DMS 273 treated with DMSO at 0.1 percent for 48 hours (cell line): Measurements from ENCODE around the gene TFCP2.
"Not testable (repeated sequence)": the region's sequence is repeated elsewhere in the genome, so short reads cannot be mapped to it uniquely, and the experiment has no call there.

Source experiments
- DNase-seq: peaks from one replicate; lab custom pipeline; 2025; lab: John Stamatoyannopoulos, UW

TFCP2 gene

DNA sequence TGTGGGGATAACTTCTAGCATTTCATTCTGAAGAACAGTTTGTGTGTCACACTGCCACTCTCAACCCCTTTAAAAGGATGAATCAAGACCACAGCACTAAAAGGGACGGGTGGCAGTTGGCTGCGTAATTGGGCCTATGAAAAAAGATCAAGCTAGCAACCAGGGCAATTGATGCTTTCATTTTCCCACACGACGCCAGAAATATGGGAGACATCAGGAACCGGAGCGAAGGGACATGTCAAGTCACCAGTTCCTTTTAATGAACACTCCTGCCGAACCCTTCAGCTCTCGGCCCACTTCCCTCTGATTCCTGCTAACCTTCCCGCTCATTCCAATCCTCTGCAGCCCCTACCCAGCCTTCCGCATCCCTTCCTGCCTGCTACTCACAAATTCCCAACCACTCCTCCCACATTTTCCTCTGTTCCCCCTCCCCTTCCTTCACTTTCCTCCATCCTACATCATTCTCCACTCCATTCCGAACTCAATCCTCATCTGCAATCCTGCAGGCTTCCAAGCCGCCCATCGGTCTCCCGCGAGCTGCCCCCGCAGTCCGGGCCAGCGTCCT, 90.3 kb downstream of the TFCP2 start:
- no peak for DNase-seq

DNA sequence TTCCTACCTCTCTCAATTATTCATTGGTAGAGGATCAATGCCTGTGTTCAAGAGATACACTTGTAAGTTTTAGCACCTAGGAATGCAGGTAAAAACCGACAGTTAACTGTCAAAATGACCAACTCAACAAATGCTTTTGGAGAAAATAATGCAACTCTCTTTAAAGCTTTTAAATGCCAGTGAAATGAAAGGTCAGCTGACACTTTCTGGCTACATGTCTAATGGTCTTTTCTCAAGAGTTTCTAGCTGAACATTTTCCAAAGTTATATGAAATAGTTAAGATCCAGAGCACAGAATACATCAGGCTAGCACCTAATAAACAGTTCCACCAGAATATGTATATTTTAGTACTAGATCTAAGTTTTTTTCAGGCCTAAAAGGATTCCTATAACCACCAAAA, 91.5 kb downstream of the TFCP2 start:
- DNase-seq, result no peak

DNA sequence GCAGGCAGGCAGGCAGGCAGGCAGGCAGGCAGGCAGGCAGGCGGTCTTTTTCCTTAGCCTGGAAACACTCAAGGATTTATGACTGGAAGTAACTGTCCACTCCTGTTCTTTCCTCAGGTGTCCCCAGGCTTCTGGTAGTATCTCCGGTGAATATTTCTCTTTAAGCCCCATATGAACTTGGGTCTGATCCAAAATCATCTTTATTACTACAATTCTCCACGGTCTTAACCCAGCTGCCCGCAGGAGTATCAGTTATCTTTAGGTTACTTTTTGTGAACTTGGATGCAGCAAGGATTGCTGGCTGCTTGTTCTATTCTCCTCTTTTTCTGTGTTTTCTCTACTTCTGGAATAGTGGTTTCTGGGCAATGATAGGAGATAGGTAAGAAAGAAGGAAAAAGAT, 92.8 kb downstream of the TFCP2 start:
- no peak for DNase-seq

DNA sequence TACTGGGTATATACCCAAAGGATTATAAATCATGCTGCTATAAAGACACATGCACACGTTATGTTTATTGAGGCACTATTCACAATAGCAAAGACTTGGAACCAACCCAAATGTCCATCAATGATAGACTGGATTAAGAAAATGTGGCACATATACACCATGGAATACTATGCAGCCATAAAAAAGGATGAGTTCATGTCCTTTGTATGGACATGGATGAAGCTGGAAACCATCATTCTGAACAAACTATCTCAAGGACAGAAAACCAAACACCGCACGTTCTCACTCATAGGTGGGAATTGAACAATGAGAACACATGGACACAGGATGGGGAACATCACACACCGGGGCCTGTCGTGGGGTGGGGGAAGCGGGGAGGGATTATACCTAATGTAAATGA, 94.1 kb downstream of the TFCP2 start:
- DNase-seq, result not testable (repeated sequence)

DNA sequence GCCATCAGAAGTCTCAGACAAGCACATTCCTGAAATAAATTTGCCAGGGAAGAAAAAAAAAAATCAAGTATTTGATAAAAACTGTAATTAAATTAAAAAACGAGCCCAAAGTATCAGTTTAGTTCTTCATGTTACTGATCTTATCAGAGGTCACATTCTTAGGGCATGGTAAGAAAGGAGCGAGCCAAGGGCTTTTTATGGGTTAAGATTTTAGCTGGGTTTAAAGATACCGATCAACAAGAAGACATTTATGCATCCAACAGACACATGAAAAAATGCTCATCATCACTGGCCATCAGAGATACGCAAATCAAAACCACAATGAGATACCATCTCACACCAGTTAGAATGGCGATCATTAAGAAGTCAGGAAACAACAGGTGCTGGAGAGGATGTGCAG, 94.6 kb downstream of the TFCP2 start:
- not testable (repeated sequence) for DNase-seq

DNA sequence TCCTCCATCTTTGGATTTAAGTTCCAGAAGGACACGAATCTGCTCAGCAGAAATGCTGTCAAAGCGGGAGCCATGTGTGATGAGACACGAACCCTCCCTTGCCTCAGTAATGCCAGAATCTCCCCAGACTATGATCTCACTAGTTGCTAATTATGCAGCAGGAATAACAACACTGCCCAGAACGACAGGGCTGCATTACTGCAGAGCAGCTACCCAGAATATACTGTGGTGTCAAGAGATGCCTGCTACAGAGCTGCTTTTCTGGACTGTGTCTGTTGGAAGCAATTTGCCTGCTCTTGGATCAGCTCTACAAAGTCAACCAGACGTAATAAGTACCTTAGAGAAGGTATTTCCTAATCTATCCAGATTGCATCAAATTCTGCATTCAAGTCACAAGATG, 95.0 kb downstream of the TFCP2 start:
- DNase-seq, result no peak

DNA sequence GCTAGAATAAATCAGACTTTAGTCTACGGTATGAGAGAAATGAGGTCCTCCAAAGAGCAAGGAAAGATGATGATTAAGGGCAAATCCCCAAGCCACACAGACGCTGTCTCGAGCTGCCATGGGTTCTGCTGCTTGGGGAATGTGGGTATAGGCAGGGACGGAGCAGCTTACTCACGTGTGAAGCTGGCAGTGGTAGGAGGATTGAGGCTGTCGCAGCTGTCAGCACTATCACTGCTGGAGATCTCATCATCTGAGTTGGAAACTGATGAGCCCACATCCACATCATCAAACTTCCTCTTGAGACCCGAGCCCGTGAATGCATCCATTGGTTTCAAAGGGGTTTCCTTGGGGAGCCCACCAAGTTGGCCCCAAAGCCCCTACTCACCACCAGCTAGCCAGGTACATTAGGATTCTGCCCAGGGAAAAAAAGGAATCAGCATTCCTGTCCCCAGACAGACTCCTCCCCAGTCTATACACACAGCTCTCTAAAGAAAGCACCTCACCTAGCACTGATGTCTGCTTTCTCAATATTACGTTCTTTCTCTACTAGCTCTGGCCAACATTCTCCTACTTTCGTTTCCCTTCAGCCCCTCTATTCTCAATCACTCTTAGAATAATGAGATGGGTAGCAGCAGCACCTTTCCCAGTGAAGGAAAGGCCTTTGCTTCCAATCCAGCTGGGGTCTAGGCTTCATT, 96.6 kb downstream of the TFCP2 start:
- DNase-seq, result no peak

DNA sequence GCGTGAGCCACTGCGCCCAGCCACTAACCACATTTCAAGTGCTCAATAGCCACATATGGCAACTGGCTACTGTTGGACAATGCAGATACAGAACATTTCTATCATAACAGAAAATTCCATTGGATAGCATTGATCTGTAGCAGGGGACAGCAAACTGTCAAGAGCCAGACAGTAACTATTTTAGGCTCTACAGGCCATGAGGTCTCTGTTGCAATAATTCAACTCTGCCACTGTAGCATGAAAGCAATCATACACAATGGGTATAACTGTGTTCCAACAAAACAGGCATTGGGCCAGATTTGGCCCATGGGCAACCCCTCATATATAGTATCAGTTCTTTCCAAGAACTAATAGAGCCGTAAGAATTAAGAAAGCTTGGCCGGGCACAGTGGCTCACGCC, 97.5 kb downstream of the TFCP2 start:
- DNase-seq, result no peak

DNA sequence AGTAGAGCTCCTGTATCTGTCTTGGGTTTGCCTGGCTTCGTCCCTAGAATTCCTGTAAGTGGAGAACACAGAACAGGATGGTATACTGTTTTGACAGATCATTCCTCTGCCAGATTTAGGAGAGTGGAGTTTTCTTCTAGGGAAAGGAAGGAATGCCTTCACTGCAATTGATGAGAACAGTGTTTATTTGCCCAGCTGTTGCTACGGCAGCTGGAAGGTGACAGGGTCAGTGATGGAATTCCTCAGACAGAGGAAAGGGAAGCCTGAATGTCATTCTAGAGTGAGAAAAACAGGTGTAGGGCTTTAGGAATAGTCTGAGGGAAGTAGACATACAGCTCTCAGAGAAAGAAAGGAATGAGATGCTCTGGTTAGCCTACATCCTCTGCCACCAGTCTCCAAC, 101.3 kb downstream of the TFCP2 start:
- DNase-seq, result no peak

DNA sequence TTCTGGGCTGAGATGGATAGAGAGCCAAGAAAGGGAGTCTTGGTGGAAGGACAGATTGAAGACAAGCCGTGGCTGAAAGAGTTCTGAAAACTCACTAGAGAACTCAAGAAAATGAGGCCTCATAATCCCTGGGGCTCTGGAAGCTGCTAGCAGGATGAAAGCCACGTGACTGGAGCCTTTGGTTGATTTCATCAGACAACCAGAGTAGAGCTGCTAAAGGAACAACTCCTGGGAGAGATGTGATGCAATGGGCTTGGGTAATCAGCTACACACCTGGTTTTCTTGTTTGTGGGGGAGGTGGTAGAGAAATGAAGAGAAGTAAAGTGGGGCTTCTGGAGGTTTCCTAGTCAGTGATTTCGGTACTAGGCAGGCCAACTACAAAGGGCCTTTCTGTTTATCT, 102.9 kb downstream of the TFCP2 start:
- no peak for DNase-seq

DNA sequence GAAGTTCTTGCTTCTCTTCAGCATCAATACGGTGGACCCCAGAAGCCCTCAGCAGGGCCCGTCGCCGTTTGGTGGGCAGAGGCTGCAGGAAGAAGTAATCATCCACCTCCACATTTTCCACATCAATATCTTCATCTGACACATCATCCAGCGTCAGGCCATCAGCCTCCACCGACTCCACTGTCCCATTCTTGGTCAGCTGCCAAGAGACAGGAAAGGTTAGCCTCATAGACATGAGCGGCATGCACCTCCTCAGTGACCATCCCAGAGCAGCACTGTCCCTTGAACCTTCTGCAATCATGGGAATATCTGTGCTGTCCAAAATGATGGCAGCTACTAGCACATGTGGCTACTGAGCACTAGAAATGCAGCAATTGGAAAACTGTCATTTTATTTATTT, 105.2 kb downstream of the TFCP2 start:
- no peak for DNase-seq

DNA sequence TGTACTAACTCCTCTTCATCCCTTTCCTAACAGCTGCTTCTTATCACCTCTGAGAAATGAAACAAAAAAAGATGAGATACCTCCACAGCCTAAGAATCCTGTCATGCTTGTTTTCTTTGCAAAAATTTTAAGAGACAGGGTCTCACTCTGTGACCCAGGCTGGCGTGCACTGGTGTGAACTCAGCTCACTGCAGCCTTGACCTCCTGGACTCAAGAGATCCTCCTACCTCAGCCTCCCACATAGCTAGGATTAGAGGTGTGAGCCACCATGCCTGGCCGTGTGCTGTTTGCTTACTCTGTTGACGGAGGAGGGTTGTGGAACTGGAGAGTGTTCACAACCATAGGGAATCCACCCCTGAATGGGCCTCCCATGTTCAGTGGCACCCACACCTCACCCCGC, 105.7 kb downstream of the TFCP2 start:
- DNase-seq, result no peak

DNA sequence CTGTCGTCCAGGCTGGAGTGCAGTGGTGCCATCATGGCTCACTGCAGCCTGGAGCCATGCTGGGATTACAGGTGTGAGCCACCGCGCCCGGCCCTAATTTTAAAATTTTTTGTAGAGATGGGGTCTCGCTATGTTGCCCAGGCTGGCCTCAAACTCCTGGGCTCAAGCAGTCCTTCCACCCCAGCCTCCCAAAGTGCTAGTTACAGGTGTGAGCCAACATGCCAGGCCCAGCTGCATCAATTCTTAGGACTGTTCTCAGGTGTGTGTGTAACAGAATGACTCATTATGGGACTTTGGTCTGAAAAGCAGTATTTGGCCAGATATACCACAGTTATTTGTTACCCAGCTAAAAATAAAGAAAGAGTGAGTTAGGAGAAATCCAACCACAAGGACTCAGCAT, 107.4 kb downstream of the TFCP2 start:
- DNase-seq, result no peak

DNA sequence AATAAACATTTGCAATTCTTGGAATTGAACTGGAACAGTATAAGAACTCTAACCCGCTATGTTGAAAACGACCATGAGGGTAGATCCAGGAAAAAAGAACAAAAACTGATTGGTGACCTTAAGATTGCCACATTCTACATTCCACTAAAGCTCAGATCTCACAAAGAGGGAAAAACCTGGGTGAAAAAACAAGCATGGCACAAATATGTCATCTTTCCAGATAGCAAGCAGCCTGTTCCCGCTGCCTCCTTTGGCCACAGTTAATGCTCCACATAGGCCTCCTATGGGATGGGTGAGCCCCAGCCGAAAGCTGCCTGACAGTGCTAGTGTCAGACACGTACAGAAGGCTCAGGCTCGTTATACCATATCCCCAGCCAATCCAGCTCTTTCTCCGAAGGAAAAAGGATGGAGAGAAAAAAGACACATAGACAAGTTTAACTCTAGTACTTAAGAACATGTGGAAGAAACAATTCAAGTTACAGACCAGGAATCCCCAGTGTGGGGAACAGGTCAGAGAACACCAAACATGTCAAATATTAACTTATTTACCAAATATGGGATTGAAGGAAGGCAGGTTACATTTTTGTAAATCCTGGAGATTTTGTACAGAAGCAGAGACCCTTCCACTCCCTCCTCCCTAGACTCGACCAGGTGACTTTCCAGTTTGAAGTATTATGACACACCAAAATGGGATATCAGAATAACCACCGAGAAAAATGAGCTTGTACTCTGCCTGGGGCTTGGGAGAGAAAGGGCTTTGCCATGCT, 110.1 kb downstream of the TFCP2 start:
- DNase-seq, result no peak

DNA sequence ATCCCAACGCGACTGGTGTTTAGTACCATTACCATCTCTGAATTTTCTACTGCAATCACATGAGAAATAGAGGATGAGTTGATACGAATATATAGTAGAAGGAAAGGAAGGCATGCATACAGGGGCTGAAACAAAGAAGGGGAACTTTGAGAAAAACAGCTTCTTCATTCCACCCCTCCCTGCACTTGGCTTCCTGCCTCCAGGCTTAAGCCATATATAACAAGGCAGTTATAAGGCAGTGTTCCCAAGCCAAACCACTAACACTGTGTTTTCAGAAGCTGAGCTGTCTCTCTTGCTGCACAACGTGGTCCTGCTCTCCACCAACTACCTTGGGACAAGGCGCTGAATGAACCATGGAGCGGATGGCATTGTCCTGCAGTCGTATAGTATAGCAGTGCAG, 113.8 kb downstream of the TFCP2 start:
- no peak for DNase-seq

DNA sequence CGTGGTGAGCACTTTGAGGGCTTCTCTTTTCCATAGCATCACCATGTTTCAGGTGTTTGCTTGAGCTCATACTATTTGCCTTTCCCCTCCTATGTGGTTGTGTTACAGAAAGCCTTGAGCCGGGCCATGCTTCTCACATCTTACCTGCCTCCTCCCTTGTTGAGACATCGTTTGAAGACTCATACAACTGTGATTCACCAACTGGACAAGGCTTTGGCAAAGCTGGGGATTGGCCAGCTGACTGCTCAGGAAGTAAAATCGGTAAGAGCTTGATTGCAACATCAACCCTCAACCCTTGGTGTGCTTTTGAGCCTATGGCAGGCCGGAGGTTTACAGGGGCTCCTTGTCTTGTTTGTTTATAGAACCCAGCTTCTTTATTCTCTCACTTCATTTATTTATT, 116.7 kb downstream of the TFCP2 start:
- DNase-seq, result no peak

DNA sequence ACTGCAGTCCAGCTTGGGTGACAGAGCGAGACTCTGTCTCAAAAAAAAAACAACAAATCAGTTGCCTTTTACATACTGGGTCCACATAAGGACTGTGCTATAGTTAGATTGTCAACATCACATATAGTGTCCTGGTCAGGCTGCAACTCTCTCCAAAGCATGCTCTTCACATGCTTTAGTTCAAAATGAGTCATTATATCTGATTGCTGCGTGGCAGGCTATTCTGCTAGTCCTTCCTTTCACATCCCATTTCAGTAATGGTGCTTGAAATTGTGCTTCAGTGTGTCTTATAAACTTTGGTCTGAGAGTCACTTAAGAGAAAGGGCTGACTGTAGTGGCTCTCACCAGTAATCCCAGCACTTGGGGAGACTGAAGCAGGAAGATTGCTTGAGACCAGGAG, 117.9 kb downstream of the TFCP2 start:
- no peak for DNase-seq

DNA sequence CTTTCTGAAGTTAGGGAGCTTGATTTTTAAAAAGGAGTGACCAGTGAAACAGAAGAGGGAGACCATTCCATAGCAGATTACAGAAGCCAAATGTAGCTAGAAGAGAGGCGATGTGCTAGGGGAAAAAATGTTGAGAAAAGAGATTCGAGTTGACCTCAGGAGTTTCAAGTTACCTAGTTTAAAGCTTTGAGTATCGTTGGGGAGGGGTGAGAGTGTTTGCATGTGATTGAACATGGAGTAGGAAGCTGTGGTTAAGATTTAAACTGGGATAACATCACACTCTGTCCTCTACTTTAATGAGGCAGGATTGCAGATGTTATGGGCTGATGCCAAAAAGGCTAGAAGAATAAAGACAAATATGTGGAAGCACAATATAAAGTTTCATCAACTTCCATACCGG, 121.1 kb downstream of the TFCP2 start:
- no peak for DNase-seq

DNA sequence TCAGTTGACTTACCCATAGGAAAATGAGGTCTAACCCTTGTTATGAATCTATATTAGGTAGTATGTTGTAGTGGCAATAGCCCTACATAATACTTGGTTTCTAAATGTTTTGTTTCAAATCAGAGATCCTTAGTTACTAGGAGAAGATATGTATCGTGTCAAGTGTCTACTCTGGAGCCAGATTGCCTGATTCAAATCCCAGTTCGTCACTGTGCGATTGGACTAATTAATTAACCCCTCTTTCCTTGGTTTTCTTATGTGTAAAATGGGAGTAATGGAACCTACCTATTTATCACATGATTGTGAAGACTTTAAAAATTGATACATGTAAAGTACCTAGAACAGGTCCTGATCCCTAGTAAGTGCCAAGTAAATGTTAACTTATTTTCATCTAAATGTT, 123.4 kb downstream of the TFCP2 start:
- no peak for DNase-seq

DNA sequence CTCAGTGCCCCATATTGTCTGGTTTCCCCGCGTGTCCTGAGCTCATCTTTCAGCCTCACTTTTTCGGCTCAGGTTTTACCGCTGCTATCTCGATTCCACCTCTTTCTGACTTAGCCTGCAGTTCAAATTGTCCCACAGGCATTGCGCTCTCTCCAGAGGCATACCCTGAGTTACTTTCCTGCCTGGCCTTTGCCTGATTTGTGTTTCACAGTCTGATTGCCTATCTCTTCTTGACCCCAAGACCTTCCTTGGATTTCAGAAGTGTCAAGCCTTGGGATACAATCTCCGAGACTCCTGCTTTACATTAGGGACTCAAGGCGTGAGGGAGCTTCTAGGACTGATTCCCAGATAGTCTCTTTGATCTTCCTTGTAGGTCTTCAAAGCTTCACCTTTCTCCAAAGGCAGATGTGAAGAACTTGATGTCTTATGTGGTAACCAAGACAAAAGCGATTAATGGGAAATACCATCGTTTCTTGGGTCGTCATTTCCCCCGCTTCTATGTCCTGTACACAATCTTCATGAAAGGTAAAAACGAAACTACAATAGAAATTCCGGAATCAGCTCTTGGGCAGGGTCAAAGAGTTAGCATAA, 124.2 kb downstream of the TFCP2 start:
- no peak for DNase-seq

DNA sequence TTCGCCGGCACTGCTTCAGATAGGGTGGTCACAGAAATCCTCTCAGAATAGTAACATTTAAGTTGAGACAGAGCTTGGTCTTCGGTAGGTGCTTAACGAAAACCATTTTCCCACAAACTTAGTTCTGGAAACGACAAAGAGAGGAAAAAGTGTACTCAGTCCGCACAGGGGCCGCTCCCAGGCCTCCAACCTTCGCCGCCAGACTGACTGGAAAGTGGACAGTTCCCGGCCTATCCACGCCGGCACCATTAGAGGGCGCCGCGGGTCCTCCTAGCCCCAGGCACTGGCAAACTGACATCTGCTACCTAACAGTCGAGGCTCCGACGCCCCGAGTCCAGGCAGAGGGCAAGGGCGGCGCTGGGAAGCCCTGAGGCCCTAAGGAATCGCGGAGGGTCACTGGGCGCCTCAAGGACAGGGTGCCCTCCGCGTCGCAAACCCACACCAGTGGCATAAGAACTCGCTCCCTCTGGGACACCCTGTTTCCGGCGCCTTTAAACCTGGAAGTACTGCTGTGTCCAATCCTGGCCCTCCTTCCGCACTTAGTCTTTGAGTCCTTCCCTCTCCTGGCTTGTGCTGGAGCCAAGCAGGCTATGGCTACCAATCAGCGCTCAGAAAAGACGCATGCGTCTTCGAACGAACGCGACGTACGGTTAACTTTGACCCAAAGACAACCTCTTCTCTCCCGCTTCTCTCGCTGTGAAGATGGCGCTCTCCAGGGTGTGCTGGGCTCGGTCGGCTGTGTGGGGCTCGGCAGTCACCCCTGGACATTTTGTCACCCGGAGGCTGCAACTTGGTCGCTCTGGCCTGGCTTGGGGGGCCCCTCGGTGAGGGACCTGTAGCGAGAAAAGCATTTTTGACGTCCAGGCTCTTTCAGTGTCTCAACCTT, 125.0 kb downstream of the TFCP2 start, which contains the start of gene LETMD1:
Gene LETMD1, plus strand, starts transcription at position 673 of the 886 bp plus-strand sequence. Its CDS starts 30 bp downstream, at position 703.
- DNase-seq, result peak; percentile 95
